Uterus (tissue), 2 donors: ENCODE results near the gene TIGD1.

Experiments used
- CTCF ChIP-seq, 4 experiments: fragments of 200-600 bp in 2 of 4; fragments of 450-650 bp in 2 of 4; sonication (generic) in 2 of 4; IDR thresholded peaks; one replicate each; pipeline ENCODE4 v1.5.1; 2016 to 2019; ENCODE audit warnings: antibody characterized with exemption in 4 of 4, mild to moderate bottlenecking in 2 of 4, moderate library complexity in 1 of 4
- POLR2A ChIP-seq, 2 donors: fragments of 450-650 bp; IDR thresholded peaks; one replicate each; pipeline ENCODE4 v1.6.1; 2016; ENCODE audit warnings: antibody characterized with exemption in 2 of 2, mild to moderate bottlenecking in 1 of 2, moderate library complexity in 1 of 2

GRCh38 chr2:232538671-232539070 lies 11.7 kb downstream of the TIGD1 start:
- TF ChIP-seq POLR2A (IDR thresholded peaks at IDR 0.05) (no peak), CTCF (IDR thresholded peaks at IDR 0.05) (no peak)
